Stomach (tissue), 19 donors: ENCODE results near the gene CUX1. TPM values are rescaled to one million over a fixed set of nuclear protein-coding genes. Genes with fewer than 3 reads are reported as not detected.

Experiments
- DNase-seq, 2 donors: peaks; one replicate each; pipeline versions ENCODE4 v3.0.0 to v3.0.0-alpha.2; 2013 to 2019
- H3K27ac ChIP-seq, 5 donors: fragments of 200-600 bp in 4 of 5; sonication (generic) in 4 of 5; one replicate each; pipeline ENCODE4 v1.5.1; 2013 to 2019; ENCODE audit warnings: mild to moderate bottlenecking in 1 of 5, moderate library complexity in 1 of 5
- H3K27me3 ChIP-seq, 3 donors: fragments of 200-600 bp; sonication (generic); one replicate each; pipeline ENCODE4 v1.5.1; 2017 to 2019; ENCODE audit warnings: mixed run types in 1 of 3
- H3K36me3 ChIP-seq, 4 donors: fragments of 200-600 bp; sonication (generic); 1 replicate in 3 of 4; 2 replicates in 1 of 4; pipeline ENCODE4 v1.5.1; 2016 to 2019
- H3K4me1 ChIP-seq, 4 donors: fragments of 200-600 bp; sonication (generic); one replicate each; pipeline ENCODE4 v1.5.1; 2016 to 2019
- H3K4me3 ChIP-seq, 4 donors: fragments of 200-600 bp; sonication (generic) in 3 of 4; one replicate each; pipeline ENCODE4 v1.5.1; 2016 to 2019; ENCODE audit warnings: mild to moderate bottlenecking in 1 of 4
- H3K9me3 ChIP-seq, 4 donors: fragments of 200-600 bp; sonication (generic); one replicate each; pipeline ENCODE4 v1.5.1; 2016 to 2019
- EP300 ChIP-seq: sonication (generic); formaldehyde crosslinking; IDR thresholded peaks from one replicate; pipeline ENCODE4 v1.6.1; 2017; ENCODE audit warnings: antibody characterized with exemption
- POLR2A ChIP-seq, 4 donors: fragments of 450-650 bp; IDR thresholded peaks; one replicate each; pipeline ENCODE4 v1.6.1; 2016; ENCODE audit warnings: antibody characterized with exemption in 4 of 4, control low read depth in 2 of 4, mild to moderate bottlenecking in 1 of 4, moderate library complexity in 1 of 4
- POLR2AphosphoS5 ChIP-seq, 3 donors: sonication (generic); formaldehyde crosslinking; IDR thresholded peaks; one replicate each; pipeline ENCODE4 v1.6.1; 2016; ENCODE audit warnings: antibody characterized with exemption in 3 of 3
- WGBS, 5 donors: extraction: QIAGEN DNeasy Blood & Tissue Kit in 3 of 5; methylation state at CpG; one replicate each; pipeline versions ENCODE4 v1.1.5 to v1.1.7; 2013 to 2018; 5-methylcytosine and 5-hydroxymethylcytosine counted together
- intact Hi-C: fragments of 100-400 bp; cut with DNase I; formaldehyde crosslinking; loops from one replicate; pipeline ENCODE4 v1.15.1; 2023; ENCODE audit warnings: low total_unique reads
- long read RNA-seq, 10 donors: transcript quantifications; one replicate each; lab custom pipeline, GENCODE V29; 2026
- polyA plus RNA-seq, 3 donors: library from polyadenylated mRNA; stranded (reverse); fragments of 200-250 nt; gene quantifications; one replicate each; pipeline ENCODE4 v1.2.3, GENCODE V29; 2013
- total RNA-seq, 5 donors: library from RNA; depleted of rRNA; stranded (reverse); fragments of >200 nt; gene quantifications; one replicate each; pipeline versions ENCODE4 v1.1.0 to v1.2.3, GENCODE V29; 2014 to 2016
- TF ChIP-seq, protein P1 (sequence below), 7 experiments: fragments of 450-650 bp in 4 of 7; fragments of 200-600 bp in 3 of 7; sonication (generic) in 3 of 7; IDR thresholded peaks; one replicate each; pipeline ENCODE4 v1.5.1; 2016 to 2019; ENCODE audit warnings: antibody characterized with exemption in 7 of 7, control low read depth in 2 of 7, mild to moderate bottlenecking in 1 of 7
- donor health status: healthy with polysubstance abuse.
- donor health status: Bipolar disorder and iron deficiency.
- donor health status: healthy.

Gene CUX1, protein sequence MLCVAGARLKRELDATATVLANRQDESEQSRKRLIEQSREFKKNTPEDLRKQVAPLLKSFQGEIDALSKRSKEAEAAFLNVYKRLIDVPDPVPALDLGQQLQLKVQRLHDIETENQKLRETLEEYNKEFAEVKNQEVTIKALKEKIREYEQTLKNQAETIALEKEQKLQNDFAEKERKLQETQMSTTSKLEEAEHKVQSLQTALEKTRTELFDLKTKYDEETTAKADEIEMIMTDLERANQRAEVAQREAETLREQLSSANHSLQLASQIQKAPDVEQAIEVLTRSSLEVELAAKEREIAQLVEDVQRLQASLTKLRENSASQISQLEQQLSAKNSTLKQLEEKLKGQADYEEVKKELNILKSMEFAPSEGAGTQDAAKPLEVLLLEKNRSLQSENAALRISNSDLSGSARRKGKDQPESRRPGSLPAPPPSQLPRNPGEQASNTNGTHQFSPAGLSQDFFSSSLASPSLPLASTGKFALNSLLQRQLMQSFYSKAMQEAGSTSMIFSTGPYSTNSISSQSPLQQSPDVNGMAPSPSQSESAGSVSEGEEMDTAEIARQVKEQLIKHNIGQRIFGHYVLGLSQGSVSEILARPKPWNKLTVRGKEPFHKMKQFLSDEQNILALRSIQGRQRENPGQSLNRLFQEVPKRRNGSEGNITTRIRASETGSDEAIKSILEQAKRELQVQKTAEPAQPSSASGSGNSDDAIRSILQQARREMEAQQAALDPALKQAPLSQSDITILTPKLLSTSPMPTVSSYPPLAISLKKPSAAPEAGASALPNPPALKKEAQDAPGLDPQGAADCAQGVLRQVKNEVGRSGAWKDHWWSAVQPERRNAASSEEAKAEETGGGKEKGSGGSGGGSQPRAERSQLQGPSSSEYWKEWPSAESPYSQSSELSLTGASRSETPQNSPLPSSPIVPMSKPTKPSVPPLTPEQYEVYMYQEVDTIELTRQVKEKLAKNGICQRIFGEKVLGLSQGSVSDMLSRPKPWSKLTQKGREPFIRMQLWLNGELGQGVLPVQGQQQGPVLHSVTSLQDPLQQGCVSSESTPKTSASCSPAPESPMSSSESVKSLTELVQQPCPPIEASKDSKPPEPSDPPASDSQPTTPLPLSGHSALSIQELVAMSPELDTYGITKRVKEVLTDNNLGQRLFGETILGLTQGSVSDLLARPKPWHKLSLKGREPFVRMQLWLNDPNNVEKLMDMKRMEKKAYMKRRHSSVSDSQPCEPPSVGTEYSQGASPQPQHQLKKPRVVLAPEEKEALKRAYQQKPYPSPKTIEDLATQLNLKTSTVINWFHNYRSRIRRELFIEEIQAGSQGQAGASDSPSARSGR (N-terminal part only)
- 100 to 1,000 TPM in 2 of 5 donors, 10 to 100 TPM in 3; 44.3 to 201 (median 70.1) TPM for total RNA-seq
- 10 to 100 TPM; 24.7 to 39.6 (median 33.8) TPM for polyA plus RNA-seq
- long read RNA-seq, donor 1, partial matches to known transcripts: 0 of 3 reads
- long read RNA-seq, donor 1, other reads (novel, unspliced or antisense): 0 of 3 reads
- long read RNA-seq, donor 2, partial matches to known transcripts: 0 of 2 reads
- long read RNA-seq, donor 2, other reads (novel, unspliced or antisense): 0 of 2 reads
- long read RNA-seq, donor 3, partial matches to known transcripts: 0 of 1 reads
- long read RNA-seq, donor 3, other reads (novel, unspliced or antisense): 0 of 1 reads
- long read RNA-seq, donor 4: 0 reads
- long read RNA-seq, donor 5, partial matches to known transcripts: 5 of 8 reads
- long read RNA-seq, donor 5, other reads (novel, unspliced or antisense): 0 of 8 reads
- long read RNA-seq, donor 6, full-length matches to known transcripts: 5 of 10 reads
- long read RNA-seq, donor 6, partial matches to known transcripts: 5 of 10 reads
- long read RNA-seq, donor 6, other reads (novel, unspliced or antisense): 0 of 10 reads
- long read RNA-seq, donor 7, transcript CUX1-202 (23 exons, 2,931 nt): major isoform, 5 of 6 reads
- long read RNA-seq, donor 7, partial matches to known transcripts: 0 of 6 reads
- long read RNA-seq, donor 7, other reads (novel, unspliced or antisense): 0 of 6 reads
- long read RNA-seq, donor 8, partial matches to known transcripts: 6 of 11 reads
- long read RNA-seq, donor 8, other reads (novel, unspliced or antisense): 0 of 11 reads
- long read RNA-seq, donor 9, partial matches to known transcripts: 34 of 34 reads
- long read RNA-seq, donor 9, other reads (novel, unspliced or antisense): 0 of 34 reads
- long read RNA-seq, donor 10: 0 reads

DNA sequence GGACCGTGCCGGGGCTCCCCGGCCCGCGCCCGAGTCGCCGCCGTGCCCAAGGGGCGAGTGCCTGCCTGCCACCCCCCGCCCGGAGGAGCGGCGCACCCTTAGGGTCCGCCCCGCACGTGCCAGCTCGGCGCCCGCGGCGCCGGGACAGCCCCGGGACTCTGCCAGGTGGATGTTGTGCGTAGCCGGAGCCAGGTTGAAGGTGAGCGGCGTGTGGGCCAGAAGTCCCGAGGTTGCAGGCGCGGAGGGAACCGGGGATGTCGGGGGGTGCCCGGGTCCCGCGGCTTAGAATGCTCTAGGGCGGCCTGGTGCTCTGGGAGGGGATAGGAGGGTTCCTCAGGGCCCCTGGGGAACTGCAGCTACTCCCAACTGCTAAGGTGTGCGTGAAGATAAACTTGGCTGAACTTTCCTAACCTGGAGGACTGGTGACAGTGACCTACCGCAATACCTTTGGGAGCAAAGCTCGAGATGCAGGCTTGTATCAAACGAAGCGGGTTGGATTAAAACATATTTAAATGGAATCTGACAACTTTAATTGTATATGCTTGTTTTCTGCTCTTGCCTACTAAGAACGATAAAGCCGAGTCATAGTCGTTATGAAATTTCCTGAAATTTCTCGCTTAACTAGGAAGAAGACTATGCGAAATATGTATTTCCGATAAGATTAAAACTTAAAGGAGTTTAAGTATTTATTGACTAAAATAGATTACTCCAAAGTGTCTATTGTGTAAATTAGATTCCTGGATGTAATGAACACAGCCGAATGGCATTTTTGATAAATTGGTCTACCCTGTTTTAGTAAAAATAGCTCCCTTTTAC is at the start of gene CUX1:
TSS of gene CUX1 (plus strand) at position 156 of the 816 bp plus-strand sequence. CDS start at position 170, 14 bp downstream.
- Histone ChIP-seq H3K4me1 (peaks cover 18 to 60% (median 36%) of the 10 kb centered on the region in 4 donors), H3K27ac (peak within 1 kb of the TSS; percentile 79 to 88 (median 83)), H3K36me3 (no peaks in the 10 kb centered on the region), H3K27me3 (no peaks in the 10 kb centered on the region), H3K4me3 (peak within 1 kb of the TSS; percentile 72 to 95 (median 90)), H3K9me3 (no peaks in the 10 kb centered on the region)
- DNase-seq: peak; percentile 54 to 68
- intact Hi-C loops: no loop called here
- TF ChIP-seq EP300: no peak
- TF ChIP-seq POLR2A (IDR thresholded peaks at IDR 0.05): no peak
- TF ChIP-seq, protein P1, sequence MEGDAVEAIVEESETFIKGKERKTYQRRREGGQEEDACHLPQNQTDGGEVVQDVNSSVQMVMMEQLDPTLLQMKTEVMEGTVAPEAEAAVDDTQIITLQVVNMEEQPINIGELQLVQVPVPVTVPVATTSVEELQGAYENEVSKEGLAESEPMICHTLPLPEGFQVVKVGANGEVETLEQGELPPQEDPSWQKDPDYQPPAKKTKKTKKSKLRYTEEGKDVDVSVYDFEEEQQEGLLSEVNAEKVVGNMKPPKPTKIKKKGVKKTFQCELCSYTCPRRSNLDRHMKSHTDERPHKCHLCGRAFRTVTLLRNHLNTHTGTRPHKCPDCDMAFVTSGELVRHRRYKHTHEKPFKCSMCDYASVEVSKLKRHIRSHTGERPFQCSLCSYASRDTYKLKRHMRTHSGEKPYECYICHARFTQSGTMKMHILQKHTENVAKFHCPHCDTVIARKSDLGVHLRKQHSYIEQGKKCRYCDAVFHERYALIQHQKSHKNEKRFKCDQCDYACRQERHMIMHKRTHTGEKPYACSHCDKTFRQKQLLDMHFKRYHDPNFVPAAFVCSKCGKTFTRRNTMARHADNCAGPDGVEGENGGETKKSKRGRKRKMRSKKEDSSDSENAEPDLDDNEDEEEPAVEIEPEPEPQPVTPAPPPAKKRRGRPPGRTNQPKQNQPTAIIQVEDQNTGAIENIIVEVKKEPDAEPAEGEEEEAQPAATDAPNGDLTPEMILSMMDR (IDR thresholded peaks at IDR 0.05): no peak
- TF ChIP-seq POLR2AphosphoS5 (IDR thresholded peaks at IDR 0.05): no peak
- WGBS, 5 donors: 7 to 22% (median 12%) methylated on average over 20 to 49 of the region's 49 CpGs

DNA sequence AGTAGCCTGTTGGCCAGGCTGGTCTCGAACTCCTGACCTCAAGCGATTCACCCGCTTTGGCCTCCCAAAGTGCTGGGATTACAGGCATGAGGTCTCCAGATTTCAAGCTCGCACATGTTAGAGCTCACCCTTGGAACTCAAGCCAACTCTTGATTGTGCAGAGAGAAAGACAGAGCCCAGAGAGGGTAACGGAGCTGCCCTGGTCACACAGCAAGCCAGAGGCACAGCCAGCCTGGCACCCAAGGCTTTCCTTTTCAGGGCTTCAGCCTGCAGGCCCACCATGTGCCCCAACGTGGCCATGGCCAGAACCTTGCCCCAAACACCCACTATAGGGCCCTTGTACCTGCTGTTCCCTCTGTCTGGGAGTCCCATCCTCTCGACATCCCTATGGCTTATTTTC is 49.1 kb upstream of the CUX1 start:
- H3K9me3 ChIP-seq: no peaks in the 10 kb centered on the region
- no peaks in the 10 kb centered on the region for H3K36me3 ChIP-seq
- intact Hi-C loops: no loop called here
- DNase-seq: no peak
- 85 to 91% (median 87%) methylated on average over 4 to 7 of the region's 7 CpGs for WGBS, 5 donors
- no peak overlapping the region for H3K4me3 ChIP-seq
- no peaks in the 10 kb centered on the region for H3K4me1 ChIP-seq
- no peak for TF ChIP-seq EP300
- TF ChIP-seq POLR2AphosphoS5 (IDR thresholded peaks at IDR 0.05): no peak
- TF ChIP-seq POLR2A (IDR thresholded peaks at IDR 0.05): no peak
- TF ChIP-seq, protein P1 (IDR thresholded peaks at IDR 0.05): no peak
- peaks cover 0 to 16% (median 5%) of the 10 kb centered on the region in 3 donors for H3K27me3 ChIP-seq
- no peak overlapping the region for H3K27ac ChIP-seq

DNA sequence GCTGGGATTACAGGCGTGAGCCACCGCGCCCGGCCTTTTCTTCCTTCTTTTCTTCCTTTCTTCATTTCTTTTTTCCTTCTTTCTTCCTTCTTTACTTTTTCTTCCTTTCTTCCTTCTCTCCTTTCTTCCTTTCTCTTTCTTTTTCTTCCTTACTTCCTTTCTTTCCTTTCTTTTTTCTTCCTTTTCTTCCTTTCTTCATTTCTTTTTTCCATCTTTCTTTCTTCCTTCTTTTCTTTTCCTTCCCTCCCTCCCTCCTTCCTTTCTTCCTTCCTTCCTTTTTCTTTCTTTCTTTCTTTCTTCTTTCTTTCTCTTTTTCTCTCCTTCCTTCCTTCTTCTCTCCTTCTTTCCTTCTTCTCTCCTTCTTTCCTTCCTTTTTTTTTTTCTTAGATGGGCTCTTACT is 47.0 kb upstream of the CUX1 start:
- intact Hi-C loops: no loop called here
- H3K4me1 ChIP-seq: no peaks in the 10 kb centered on the region
- no peak overlapping the region for H3K4me3 ChIP-seq
- H3K36me3 ChIP-seq: no peaks in the 10 kb centered on the region
- 80 to 100% (median 94%) methylated on average over 3 to 4 of the region's 4 CpGs for WGBS, 5 donors
- H3K27me3 ChIP-seq: peaks cover 0 to 16% (median 5%) of the 10 kb centered on the region in 3 donors
- no peaks in the 10 kb centered on the region for H3K9me3 ChIP-seq
- TF ChIP-seq POLR2AphosphoS5 (IDR thresholded peaks at IDR 0.05) (no peak), POLR2A (IDR thresholded peaks at IDR 0.05) (no peak), EP300 (no peak)
- TF ChIP-seq, protein P1 (IDR thresholded peaks at IDR 0.05): no peak
- no peak for DNase-seq
- H3K27ac ChIP-seq: no peak overlapping the region
